IPS-20b (cell line): ENCODE results near the gene RPL32.

ENCODE experiments used
- H3K27ac ChIP-seq: one replicate; pipeline ENCODE4 v1.5.1; 2013; ENCODE audit warnings: low read length
- H3K27me3 ChIP-seq: 2 replicates; pipeline ENCODE4 v1.6.1; 2013; ENCODE audit warnings: mild to moderate bottlenecking, low read length, inconsistent platforms; ENCODE audit not compliant: insufficient read depth
- H3K36me3 ChIP-seq: 2 replicates; pipeline ENCODE4 v1.6.1; 2013; ENCODE audit warnings: low read depth, mild to moderate bottlenecking, inconsistent platforms, low read length, moderate library complexity; ENCODE audit not compliant: insufficient read depth
- H3K4me1 ChIP-seq: 2 replicates; pipeline ENCODE4 v1.6.1; 2013; ENCODE audit warnings: mild to moderate bottlenecking, control low read depth, inconsistent platforms, low read length, moderate library complexity; ENCODE audit not compliant: insufficient read depth
- H3K4me3 ChIP-seq: 2 replicates; pipeline ENCODE4 v1.5.1; 2013; ENCODE audit warnings: mild to moderate bottlenecking, low read length, inconsistent platforms
- H3K9ac ChIP-seq: 2 replicates; pipeline ENCODE4 v1.6.1; 2013; ENCODE audit warnings: low read depth, mild to moderate bottlenecking, inconsistent platforms, low read length, moderate library complexity
- H3K9me3 ChIP-seq: 2 replicates; pipeline ENCODE4 v1.6.1; 2013; ENCODE audit warnings: mild to moderate bottlenecking, low read depth, low read length, inconsistent platforms; ENCODE audit not compliant: insufficient read depth

RPL32 gene

GRCh38 chr3:12828751-12829150 is 12.6 kb downstream of the RPL32 start:
- Histone ChIP-seq H3K9ac (no peak overlapping the region), H3K27me3 (no peaks in the 10 kb centered on the region), H3K36me3 (peaks cover 43% of the 10 kb centered on the region), H3K9me3 (no peaks in the 10 kb centered on the region), H3K27ac (no peak overlapping the region), H3K4me1 (no peaks in the 10 kb centered on the region; the same call in 1 of the 2 replicates), H3K4me3 (no peak overlapping the region)

GRCh38 chr3:12825156-12825555 is 16.2 kb downstream of the RPL32 start:
- Histone ChIP-seq H3K27ac (no peak overlapping the region), H3K36me3 (peaks cover 14% of the 10 kb centered on the region; the same call in 1 of the 2 replicates), H3K27me3 (no peaks in the 10 kb centered on the region), H3K9me3 (no peaks in the 10 kb centered on the region), H3K4me3 (no peak overlapping the region), H3K4me1 (no peaks in the 10 kb centered on the region), H3K9ac (no peak overlapping the region)

GRCh38 chr3:12824299-12824698 is 17.1 kb downstream of the RPL32 start:
- Histone ChIP-seq H3K4me1 (no peaks in the 10 kb centered on the region), H3K9ac (no peak overlapping the region), H3K36me3 (peaks cover 7% of the 10 kb centered on the region; the same call in 1 of the 2 replicates), H3K9me3 (no peaks in the 10 kb centered on the region), H3K4me3 (no peak overlapping the region), H3K27me3 (no peaks in the 10 kb centered on the region), H3K27ac (no peak overlapping the region)

- Histone ChIP-seq H3K4me1 (no peaks in the 10 kb centered on the region), H3K36me3 (peaks cover 9% of the 10 kb centered on the region; the same call in 1 of the 2 replicates), H3K27me3 (no peaks in the 10 kb centered on the region), H3K4me3 (no peak overlapping the region), H3K27ac (no peak overlapping the region), H3K9me3 (no peaks in the 10 kb centered on the region), H3K9ac (no peak overlapping the region)
Observed at GRCh38 chr3:12822725-12823373, 18.5 kb downstream of the RPL32 start.

- Histone ChIP-seq H3K36me3 (peaks cover 24% of the 10 kb centered on the region), H3K4me1 (no peaks in the 10 kb centered on the region), H3K4me3 (no peak overlapping the region), H3K27me3 (no peaks in the 10 kb centered on the region), H3K9ac (no peak overlapping the region), H3K27ac (no peak overlapping the region), H3K9me3 (no peaks in the 10 kb centered on the region)
Observed at GRCh38 chr3:12818773-12819172, 22.6 kb downstream of the RPL32 start.

- no peak overlapping the region for H3K9ac ChIP-seq
- H3K27ac ChIP-seq = no peak overlapping the region
- no peaks in the 10 kb centered on the region for H3K27me3 ChIP-seq
- peaks cover 27% of the 10 kb centered on the region for H3K36me3 ChIP-seq
- no peaks in the 10 kb centered on the region for H3K9me3 ChIP-seq
- no peaks in the 10 kb centered on the region for H3K4me1 ChIP-seq
- H3K4me3 ChIP-seq = no peak overlapping the region
Observed at GRCh38 chr3:12818273-12818672, 23.1 kb downstream of the RPL32 start.

GRCh38 chr3:12817343-12817710 is 24.0 kb downstream of the RPL32 start:
- peaks cover 30% of the 10 kb centered on the region for H3K36me3 ChIP-seq
- H3K9me3 ChIP-seq = no peaks in the 10 kb centered on the region
- H3K4me3 ChIP-seq = no peak overlapping the region
- no peaks in the 10 kb centered on the region for H3K27me3 ChIP-seq
- no peak overlapping the region for H3K9ac ChIP-seq
- no peak overlapping the region for H3K27ac ChIP-seq
- H3K4me1 ChIP-seq = no peaks in the 10 kb centered on the region

GRCh38 chr3:12816521-12817342 is 24.6 kb downstream of the RPL32 start:
- H3K4me3 ChIP-seq = no peak overlapping the region
- no peaks in the 10 kb centered on the region for H3K9me3 ChIP-seq
- no peak overlapping the region for H3K9ac ChIP-seq
- no peak overlapping the region for H3K27ac ChIP-seq
- no peaks in the 10 kb centered on the region for H3K4me1 ChIP-seq
- no peaks in the 10 kb centered on the region for H3K27me3 ChIP-seq
- H3K36me3 ChIP-seq = peaks cover 30% of the 10 kb centered on the region

- Histone ChIP-seq H3K9me3 (no peaks in the 10 kb centered on the region), H3K36me3 (peaks cover 30% of the 10 kb centered on the region), H3K27ac (no peak overlapping the region), H3K4me1 (peaks cover 2% of the 10 kb centered on the region; the same call in 1 of the 2 replicates), H3K9ac (no peak overlapping the region), H3K4me3 (no peak overlapping the region), H3K27me3 (no peaks in the 10 kb centered on the region)
Observed at GRCh38 chr3:12815719-12816118, 25.6 kb downstream of the RPL32 start.

- no peaks in the 10 kb centered on the region for H3K9me3 ChIP-seq
- H3K4me1 ChIP-seq = peaks cover 4% of the 10 kb centered on the region; the same call in 1 of the 2 replicates
Observed at GRCh38 chr3:12815078-12815477, 26.3 kb downstream of the RPL32 start.

GRCh38 chr3:12813967-12814366 is 27.4 kb downstream of the RPL32 start:
- H3K4me1 ChIP-seq = peaks cover 4% of the 10 kb centered on the region; the same call in 1 of the 2 replicates
- H3K9me3 ChIP-seq = no peaks in the 10 kb centered on the region
- no peak overlapping the region for H3K4me3 ChIP-seq
- no peak overlapping the region for H3K27ac ChIP-seq
- H3K36me3 ChIP-seq = peaks cover 30% of the 10 kb centered on the region
- H3K27me3 ChIP-seq = no peaks in the 10 kb centered on the region
- H3K9ac ChIP-seq = no peak overlapping the region

More at GRCh38 chr3:12815078-12815477, 26.3 kb downstream of the RPL32 start:
- H3K36me3 ChIP-seq = peaks cover 30% of the 10 kb centered on the region
- no peak overlapping the region for H3K27ac ChIP-seq
- no peaks in the 10 kb centered on the region for H3K27me3 ChIP-seq
- H3K4me3 ChIP-seq = no peak overlapping the region
- no peak overlapping the region for H3K9ac ChIP-seq

- peaks cover 26% of the 10 kb centered on the region for H3K36me3 ChIP-seq
- H3K27me3 ChIP-seq = no peaks in the 10 kb centered on the region
- H3K9ac ChIP-seq = no peak overlapping the region
- no peaks in the 10 kb centered on the region for H3K9me3 ChIP-seq
- H3K4me3 ChIP-seq = no peak overlapping the region
- no peak overlapping the region for H3K27ac ChIP-seq
- H3K4me1 ChIP-seq = peaks cover 4% of the 10 kb centered on the region; the same call in 1 of the 2 replicates
Observed at GRCh38 chr3:12812812-12813211, 28.6 kb downstream of the RPL32 start.
